Neural cell (in vitro differentiated cells): ENCODE data around the gene ACSS3. TPM values are rescaled to one million over a fixed set of nuclear protein-coding genes. Genes with fewer than 3 reads are reported as not detected.

ENCODE experiments used
- H2AFZ ChIP-seq: fragments of 200-600, 300-800 bp; sonication (generic), shearing (Covaris generic); 2 replicates; pipeline ENCODE4 v1.6.0; 2014; ENCODE audit warnings: low read depth, mild to moderate bottlenecking, antibody characterized with exemption, low read length, moderate library complexity
- H3F3A ChIP-seq: fragments of 200-600 bp; shearing (Covaris generic); 2 replicates; pipeline ENCODE4 v1.6.1; 2016; ENCODE audit warnings: mild to moderate bottlenecking, moderate library complexity, mixed read lengths, antibody characterized with exemption, low read length; ENCODE audit not compliant: insufficient read depth, poor library complexity, severe bottlenecking
- H3K27ac ChIP-seq: fragments of 200-600, 300-800 bp; sonication (generic), shearing (Covaris generic); 2 replicates; pipeline ENCODE4 v1.5.1; 2014; ENCODE audit warnings: mild to moderate bottlenecking, low read length, moderate library complexity
- H3K27me3 ChIP-seq: fragments of 300-800, 200-600 bp; sonication (generic), shearing (Covaris generic); 2 replicates; pipeline ENCODE4 v1.6.0; 2014; ENCODE audit warnings: mild to moderate bottlenecking, low read depth, low read length, moderate library complexity; ENCODE audit not compliant: insufficient read depth
- H3K36me3 ChIP-seq: fragments of 300-800, 200-600 bp; sonication (generic), shearing (Covaris generic); 2 replicates; pipeline ENCODE4 v1.5.1; 2014; ENCODE audit warnings: mild to moderate bottlenecking, antibody characterized with exemption, low read length, moderate library complexity; ENCODE audit not compliant: insufficient read depth
- H3K4me2 ChIP-seq: fragments of 300-800, 200-600 bp; sonication (generic), shearing (Covaris generic); 2 replicates; pipeline ENCODE4 v1.6.0; 2014; ENCODE audit warnings: mild to moderate bottlenecking, low read length
- H3K4me3 ChIP-seq: fragments of 300-800, 200-600 bp; sonication (generic), shearing (Covaris generic); 2 replicates; pipeline ENCODE4 v1.5.1; 2014; ENCODE audit warnings: mild to moderate bottlenecking, low read length, moderate library complexity
- H3K79me2 ChIP-seq: fragments of 200-600 bp; shearing (Covaris generic); replicated peaks from 2 replicates; pipeline ENCODE4 v1.6.0; 2014; ENCODE audit warnings: mild to moderate bottlenecking, low read length, moderate library complexity; ENCODE audit not compliant: insufficient read depth
- H3K9ac ChIP-seq: fragments of 300-800, 200-600 bp; sonication (generic), shearing (Covaris generic); 2 replicates; pipeline ENCODE4 v1.6.1; 2016; ENCODE audit warnings: mild to moderate bottlenecking, low read length, mixed read lengths
- H3K9me2 ChIP-seq: fragments of 200-600 bp; shearing (Covaris generic); 2 replicates; pipeline ENCODE4 v1.6.1; 2016; ENCODE audit warnings: mild to moderate bottlenecking, low read length, mixed read lengths; ENCODE audit not compliant: insufficient read depth
- H3K9me3 ChIP-seq: fragments of 200-600, 300-800 bp; sonication (generic), shearing (Covaris generic); 2 replicates; pipeline ENCODE4 v1.6.1; 2016; ENCODE audit warnings: mild to moderate bottlenecking, mixed run types, low read length, moderate library complexity, mixed read lengths
- H4K20me1 ChIP-seq: fragments of 200-600 bp; shearing (Covaris generic); 2 replicates; pipeline ENCODE4 v1.6.1; 2016; ENCODE audit warnings: mild to moderate bottlenecking, mixed run types; ENCODE audit not compliant: insufficient read depth
- EP300 ChIP-seq: fragments of 450-650 bp; conservative IDR thresholded peaks from 2 replicates; pipeline ENCODE4 v1.6.1; 2014; ENCODE audit warnings: antibody characterized with exemption, mild to moderate bottlenecking, moderate library complexity; ENCODE audit not compliant: poor library complexity, severe bottlenecking
- EZH2 ChIP-seq: fragments of 200-600, 300-800 bp; shearing (Covaris generic), sonication (generic); IDR thresholded peaks from 2 replicates; pipeline ENCODE4 v1.6.1; 2014; ENCODE audit warnings: antibody characterized with exemption, low read length, borderline replicate concordance, mild to moderate bottlenecking; ENCODE audit not compliant: insufficient read depth, poor library complexity, severe bottlenecking
- MXI1 ChIP-seq: fragments of 450-650 bp; conservative IDR thresholded peaks from 2 replicates; pipeline ENCODE4 v1.6.1; 2014; ENCODE audit warnings: antibody characterized with exemption, mild to moderate bottlenecking; ENCODE audit not compliant: poor library complexity, severe bottlenecking
- POLR2AphosphoS5 ChIP-seq: IDR thresholded peaks from 2 replicates; pipeline ENCODE4 v1.6.1; 2012
- RAD21 ChIP-seq: fragments of 450-650 bp; conservative IDR thresholded peaks from 2 replicates; pipeline ENCODE4 v1.6.1; 2014; ENCODE audit warnings: antibody characterized with exemption, mild to moderate bottlenecking, moderate library complexity
- SMC3 ChIP-seq: fragments of 450-650 bp; conservative IDR thresholded peaks from 2 replicates; pipeline ENCODE4 v1.6.1; 2014; ENCODE audit warnings: antibody characterized with exemption, mild to moderate bottlenecking, moderate library complexity; ENCODE audit not compliant: poor library complexity
- TAF1 ChIP-seq: IDR thresholded peaks from 2 replicates; pipeline ENCODE4 v1.6.1; 2012; ENCODE audit warnings: low read depth
- polyA plus RNA-seq: library from polyadenylated mRNA; depleted of rRNA; stranded (reverse); fragments of >200 nt; gene quantifications from 2 replicates; pipeline ENCODE4 v1.2.3, GENCODE V29; 2014
- TF ChIP-seq, protein P1 (sequence below): fragments of 450-650 bp; IDR thresholded peaks from 2 replicates; pipeline ENCODE4 v1.5.1; 2014; ENCODE audit warnings: antibody characterized with exemption, mild to moderate bottlenecking, moderate library complexity; ENCODE audit not compliant: poor library complexity, severe bottlenecking
- TF ChIP-seq, protein P2 (sequence below): IDR thresholded peaks from 2 replicates; pipeline ENCODE4 v1.6.1; 2012; ENCODE audit warnings: borderline replicate concordance

Gene ACSS3
- polyA plus RNA-seq, 1 donor from 2014 or later, result 0.31 TPM

DNA sequence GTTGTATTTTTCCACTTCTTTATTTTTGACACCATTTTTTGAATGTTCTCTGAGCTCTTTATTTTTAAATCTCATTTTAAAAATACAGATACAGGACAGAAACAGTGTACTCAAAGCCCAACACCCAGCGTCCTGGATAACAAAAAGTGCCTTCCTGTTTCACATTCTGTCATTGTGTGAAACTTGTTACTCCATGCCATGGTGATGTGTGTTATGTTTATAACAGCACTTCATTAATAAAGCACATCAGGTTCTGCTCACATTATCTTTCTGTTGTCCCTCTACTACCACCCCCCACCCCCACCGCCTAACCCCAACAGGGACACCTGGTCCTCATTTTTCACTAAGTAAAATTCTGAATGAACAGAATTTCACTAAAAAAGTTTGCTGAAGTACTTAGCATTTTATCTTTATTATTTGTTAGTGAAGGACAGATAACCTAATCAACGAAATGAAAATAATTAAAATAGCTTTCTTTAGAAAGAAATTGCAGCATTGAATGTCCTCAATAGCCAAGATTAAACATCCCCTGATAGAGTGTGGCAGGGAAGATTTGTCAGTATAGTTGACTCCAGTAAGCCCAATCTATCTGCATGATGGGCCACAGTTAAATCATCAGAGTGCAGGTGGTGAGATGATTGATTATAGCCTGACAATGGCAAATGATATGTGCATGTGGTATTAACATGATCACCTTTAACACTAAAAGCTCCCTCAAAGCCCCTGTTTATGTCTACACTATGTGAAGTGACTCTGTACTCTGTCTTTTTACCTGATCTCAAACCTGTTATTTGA, 153.9 kb downstream of the ACSS3 start:
- Histone ChIP-seq H3K9me3 (no peaks in the 10 kb centered on the region), H3K27me3 (no peaks in the 10 kb centered on the region), H2AFZ (no peak overlapping the region), H3K9ac (no peak overlapping the region), H3K79me2 (no peaks in the 10 kb centered on the region), H3K27ac (no peak overlapping the region), H3F3A (no peaks in the 10 kb centered on the region), H3K36me3 (no peaks in the 10 kb centered on the region), H4K20me1 (no peaks in the 10 kb centered on the region), H3K4me2 (no peak overlapping the region), H3K4me3 (no peak overlapping the region), H3K9me2 (no peaks in the 10 kb centered on the region)
- TF ChIP-seq MXI1 (no peak), EP300 (no peak), TAF1 (no peak), SMC3 (no peak), EZH2 (no peak), POLR2AphosphoS5 (no peak), RAD21 (no peak)
- TF ChIP-seq, protein P1, sequence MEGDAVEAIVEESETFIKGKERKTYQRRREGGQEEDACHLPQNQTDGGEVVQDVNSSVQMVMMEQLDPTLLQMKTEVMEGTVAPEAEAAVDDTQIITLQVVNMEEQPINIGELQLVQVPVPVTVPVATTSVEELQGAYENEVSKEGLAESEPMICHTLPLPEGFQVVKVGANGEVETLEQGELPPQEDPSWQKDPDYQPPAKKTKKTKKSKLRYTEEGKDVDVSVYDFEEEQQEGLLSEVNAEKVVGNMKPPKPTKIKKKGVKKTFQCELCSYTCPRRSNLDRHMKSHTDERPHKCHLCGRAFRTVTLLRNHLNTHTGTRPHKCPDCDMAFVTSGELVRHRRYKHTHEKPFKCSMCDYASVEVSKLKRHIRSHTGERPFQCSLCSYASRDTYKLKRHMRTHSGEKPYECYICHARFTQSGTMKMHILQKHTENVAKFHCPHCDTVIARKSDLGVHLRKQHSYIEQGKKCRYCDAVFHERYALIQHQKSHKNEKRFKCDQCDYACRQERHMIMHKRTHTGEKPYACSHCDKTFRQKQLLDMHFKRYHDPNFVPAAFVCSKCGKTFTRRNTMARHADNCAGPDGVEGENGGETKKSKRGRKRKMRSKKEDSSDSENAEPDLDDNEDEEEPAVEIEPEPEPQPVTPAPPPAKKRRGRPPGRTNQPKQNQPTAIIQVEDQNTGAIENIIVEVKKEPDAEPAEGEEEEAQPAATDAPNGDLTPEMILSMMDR, result no peak
- TF ChIP-seq, protein P2, sequence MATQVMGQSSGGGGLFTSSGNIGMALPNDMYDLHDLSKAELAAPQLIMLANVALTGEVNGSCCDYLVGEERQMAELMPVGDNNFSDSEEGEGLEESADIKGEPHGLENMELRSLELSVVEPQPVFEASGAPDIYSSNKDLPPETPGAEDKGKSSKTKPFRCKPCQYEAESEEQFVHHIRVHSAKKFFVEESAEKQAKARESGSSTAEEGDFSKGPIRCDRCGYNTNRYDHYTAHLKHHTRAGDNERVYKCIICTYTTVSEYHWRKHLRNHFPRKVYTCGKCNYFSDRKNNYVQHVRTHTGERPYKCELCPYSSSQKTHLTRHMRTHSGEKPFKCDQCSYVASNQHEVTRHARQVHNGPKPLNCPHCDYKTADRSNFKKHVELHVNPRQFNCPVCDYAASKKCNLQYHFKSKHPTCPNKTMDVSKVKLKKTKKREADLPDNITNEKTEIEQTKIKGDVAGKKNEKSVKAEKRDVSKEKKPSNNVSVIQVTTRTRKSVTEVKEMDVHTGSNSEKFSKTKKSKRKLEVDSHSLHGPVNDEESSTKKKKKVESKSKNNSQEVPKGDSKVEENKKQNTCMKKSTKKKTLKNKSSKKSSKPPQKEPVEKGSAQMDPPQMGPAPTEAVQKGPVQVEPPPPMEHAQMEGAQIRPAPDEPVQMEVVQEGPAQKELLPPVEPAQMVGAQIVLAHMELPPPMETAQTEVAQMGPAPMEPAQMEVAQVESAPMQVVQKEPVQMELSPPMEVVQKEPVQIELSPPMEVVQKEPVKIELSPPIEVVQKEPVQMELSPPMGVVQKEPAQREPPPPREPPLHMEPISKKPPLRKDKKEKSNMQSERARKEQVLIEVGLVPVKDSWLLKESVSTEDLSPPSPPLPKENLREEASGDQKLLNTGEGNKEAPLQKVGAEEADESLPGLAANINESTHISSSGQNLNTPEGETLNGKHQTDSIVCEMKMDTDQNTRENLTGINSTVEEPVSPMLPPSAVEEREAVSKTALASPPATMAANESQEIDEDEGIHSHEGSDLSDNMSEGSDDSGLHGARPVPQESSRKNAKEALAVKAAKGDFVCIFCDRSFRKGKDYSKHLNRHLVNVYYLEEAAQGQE, result no peak

DNA sequence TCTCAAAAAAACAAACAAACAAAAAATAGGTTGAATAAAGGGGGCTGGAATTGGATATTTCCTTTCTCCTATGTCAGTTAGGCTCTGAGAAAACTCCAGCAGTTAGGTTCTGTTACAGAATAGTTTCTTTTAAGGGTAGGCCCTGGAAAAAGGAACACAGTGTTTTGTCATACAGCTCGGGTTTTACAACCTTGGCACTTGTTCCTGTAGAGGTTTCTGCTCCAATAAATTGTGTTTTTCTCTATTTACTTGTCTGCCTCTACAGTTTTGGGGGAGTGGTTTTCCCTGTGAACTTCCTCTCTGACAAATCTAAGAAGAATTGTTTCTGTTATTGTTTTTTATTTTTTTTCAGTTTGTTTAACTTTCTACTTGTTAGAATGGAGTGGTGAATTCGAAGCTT, 167.6 kb downstream of the ACSS3 start:
- Histone ChIP-seq H3K9me2 (no peaks in the 10 kb centered on the region), H3K4me2 (no peak overlapping the region), H3K36me3 (no peaks in the 10 kb centered on the region), H4K20me1 (no peaks in the 10 kb centered on the region), H3K9me3 (no peaks in the 10 kb centered on the region), H3K27ac (no peak overlapping the region), H3K27me3 (no peaks in the 10 kb centered on the region), H3K9ac (no peak overlapping the region), H3F3A (no peaks in the 10 kb centered on the region), H3K4me3 (no peak overlapping the region), H2AFZ (no peak overlapping the region), H3K79me2 (no peaks in the 10 kb centered on the region)
- no peak for TF ChIP-seq MXI1
- TF ChIP-seq TAF1, result no peak
- TF ChIP-seq, protein P1, result no peak
- TF ChIP-seq, protein P2, result no peak
- TF ChIP-seq EP300, result no peak
- TF ChIP-seq POLR2AphosphoS5, result no peak
- no peak for TF ChIP-seq RAD21
- TF ChIP-seq SMC3, result no peak
- TF ChIP-seq EZH2, result no peak
